Thoracic aorta (tissue), 2 donors: ENCODE results near the gene CDK18. TPM values are rescaled to one million over a fixed set of nuclear protein-coding genes. Genes with fewer than 3 reads are reported as not detected.

Experiments
- ATAC-seq: fragments of 150-250 bp; one replicate; pipeline ENCODE4 v1.8.0; 2017; ENCODE audit warnings: low read depth; ENCODE audit not compliant: insufficient number of reproducible peaks, low FRiP score
- DNase-seq: peaks from one replicate; pipeline ENCODE4 v3.0.0-alpha.2; 2020; ENCODE audit warnings: low spot score
- H3K27ac ChIP-seq, 2 donors: fragments of 200-600 bp; sonication (generic); 1 replicate in 1 of 2; 2 replicates in 1 of 2; pipeline ENCODE4 v1.5.1; 2016; ENCODE audit warnings: mild to moderate bottlenecking in 2 of 2, moderate library complexity in 2 of 2
- H3K27me3 ChIP-seq: fragments of 200-600 bp; sonication (generic); replicated peaks from 2 replicates; pipeline ENCODE4 v1.6.0; 2016; ENCODE audit warnings: mild to moderate bottlenecking; ENCODE audit not compliant: insufficient read depth
- H3K36me3 ChIP-seq: fragments of 200-600 bp; sonication (generic); one replicate; pipeline ENCODE4 v1.5.1; 2016
- H3K4me1 ChIP-seq, 2 donors: fragments of 200-600 bp; sonication (generic); 1 replicate in 1 of 2; 2 replicates in 1 of 2; pipeline versions ENCODE4 v1.5.1 to v1.6.0; 2016; ENCODE audit warnings: low read depth in 2 of 2, mild to moderate bottlenecking in 1 of 2; ENCODE audit not compliant: control insufficient read depth in 1 of 2
- H3K4me3 ChIP-seq: fragments of 200-600 bp; sonication (generic); 2 replicates; pipeline ENCODE4 v1.5.1; 2016; ENCODE audit warnings: mild to moderate bottlenecking
- H3K9me3 ChIP-seq: fragments of 200-600 bp; sonication (generic); 2 replicates; pipeline ENCODE4 v1.5.1; 2016
- CTCF ChIP-seq: fragments of 200-600 bp; sonication (generic); IDR thresholded peaks from one replicate; pipeline ENCODE4 v1.5.1; 2019; ENCODE audit warnings: antibody characterized with exemption
- total RNA-seq, 2 donors: library from RNA; depleted of rRNA; stranded (reverse); fragments of >200 nt; gene quantifications; one replicate each; pipeline versions ENCODE4 v1.1.0 to v1.2.3, GENCODE V29; 2016

CDK18 gene
- total RNA-seq, 2 donors from 2014 or later: 18.6 to 35.2 TPM

- Histone ChIP-seq H3K27me3 (no peaks in the 10 kb centered on the region), H3K4me1 (no peaks in the 10 kb centered on the region), H3K9me3 (no peaks in the 10 kb centered on the region), H3K4me3 (no peak overlapping the region), H3K36me3 (no peaks in the 10 kb centered on the region), H3K27ac (no peak overlapping the region)
- no peak for TF ChIP-seq CTCF
- DNase-seq (no peak), ATAC-seq (no peak)
Observed at GRCh38 chr1:205486258-205486657, 18.2 kb upstream of the CDK18 start.

GRCh38 chr1:205488074-205488723 is 16.3 kb upstream of the CDK18 start:
- ATAC-seq (no peak), DNase-seq (no peak)
- peaks cover 10 to 14% of the 10 kb centered on the region in 2 donors for H3K4me1 ChIP-seq
- H3K9me3 ChIP-seq: no peaks in the 10 kb centered on the region
- H3K27me3 ChIP-seq: no peaks in the 10 kb centered on the region
- TF ChIP-seq CTCF: peak; percentile 69
- no peak overlapping the region for H3K4me3 ChIP-seq
- H3K27ac ChIP-seq: no peak overlapping the region
- no peaks in the 10 kb centered on the region for H3K36me3 ChIP-seq

GRCh38 chr1:205491794-205492193 is 12.7 kb upstream of the CDK18 start:
- Histone ChIP-seq H3K4me1 (peaks cover 15 to 21% of the 10 kb centered on the region in 2 donors), H3K27ac (no peak overlapping the region)
- TF ChIP-seq CTCF: no peak

GRCh38 chr1:205492201-205492667 is 12.2 kb upstream of the CDK18 start:
- Histone ChIP-seq H3K4me1 (peaks cover 15 to 21% of the 10 kb centered on the region in 2 donors), H3K27ac (no peak overlapping the region), H3K27me3 (no peaks in the 10 kb centered on the region), H3K4me3 (no peak overlapping the region), H3K9me3 (no peaks in the 10 kb centered on the region), H3K36me3 (no peaks in the 10 kb centered on the region)
- ATAC-seq: no peak
- no peak for TF ChIP-seq CTCF
- DNase-seq: no peak

More at GRCh38 chr1:205491794-205492193, 12.7 kb upstream of the CDK18 start:
- DNase-seq: no peak
- ATAC-seq: no peak
- Histone ChIP-seq H3K36me3 (no peaks in the 10 kb centered on the region), H3K27me3 (no peaks in the 10 kb centered on the region), H3K9me3 (no peaks in the 10 kb centered on the region), H3K4me3 (no peak overlapping the region)

GRCh38 chr1:205492774-205493173 is 11.7 kb upstream of the CDK18 start:
- no peak for ATAC-seq
- Histone ChIP-seq H3K27ac (peak overlapping the region; percentile 39 to 41), H3K4me1 (peaks cover 15 to 21% of the 10 kb centered on the region in 2 donors)

More at GRCh38 chr1:205492774-205493173, 11.7 kb upstream of the CDK18 start:
- Histone ChIP-seq H3K4me3 (no peak overlapping the region), H3K27me3 (no peaks in the 10 kb centered on the region), H3K36me3 (no peaks in the 10 kb centered on the region), H3K9me3 (no peaks in the 10 kb centered on the region)
- no peak for TF ChIP-seq CTCF
- DNase-seq: no peak
